WTC11 (cell line): ENCODE measurements around the gene HIP1.

ENCODE experiments used
- ATF1 ChIP-seq: sonication (generic); formaldehyde crosslinking; IDR thresholded peaks from 2 replicates; pipeline ENCODE4 v1.8.1; 2023; ENCODE audit warnings: mild to moderate bottlenecking, moderate library complexity, missing genetic modification reagents
- ATF2 ChIP-seq: sonication (generic); formaldehyde crosslinking; IDR thresholded peaks from 2 replicates; pipeline ENCODE4 v1.8.1; 2022; ENCODE audit warnings: low read depth, missing genetic modification reagents, borderline replicate concordance
- CREB1 ChIP-seq: sonication (generic); formaldehyde crosslinking; IDR thresholded peaks from 2 replicates; pipeline ENCODE4 v1.8.0; 2023; ENCODE audit warnings: mild to moderate bottlenecking, missing genetic modification reagents
- FOXP1 ChIP-seq: sonication (generic); formaldehyde crosslinking; IDR thresholded peaks from 2 replicates; pipeline ENCODE4 v1.8.0; 2022; ENCODE audit warnings: missing genetic modification reagents, mild to moderate bottlenecking, moderate library complexity, borderline replicate concordance
- GABPB1 ChIP-seq: sonication (generic); formaldehyde crosslinking; IDR thresholded peaks from 2 replicates; pipeline ENCODE4 v1.8.1; 2023; ENCODE audit warnings: mild to moderate bottlenecking, missing genetic modification reagents
- JUN ChIP-seq: sonication (generic); formaldehyde crosslinking; IDR thresholded peaks from 2 replicates; pipeline ENCODE4 v1.8.0; 2023; ENCODE audit warnings: mild to moderate bottlenecking, missing genetic modification reagents
- MXD4 ChIP-seq: fragments of 250-450 bp; sonication (Bioruptor Pico); IDR thresholded peaks from 2 replicates; pipeline ENCODE4 v1.8.0; 2021; ENCODE audit warnings: mild to moderate bottlenecking, moderate library complexity, borderline replicate concordance
- NR3C1 ChIP-seq: sonication (generic); formaldehyde crosslinking; conservative IDR thresholded peaks from 2 replicates; pipeline ENCODE4 v1.8.1; 2023; ENCODE audit warnings: low read depth, mild to moderate bottlenecking, missing genetic modification reagents
- TEAD4 ChIP-seq: sonication (generic); formaldehyde crosslinking; IDR thresholded peaks from 2 replicates; pipeline ENCODE4 v1.8.0; 2022; ENCODE audit warnings: mild to moderate bottlenecking, missing genetic modification reagents
- TF ChIP-seq, protein P1 (sequence below): fragments of 200-600 bp; IDR thresholded peaks from 2 replicates; pipeline ENCODE4 v1.8.0; 2022; ENCODE audit warnings: antibody characterized with exemption
- TF ChIP-seq, protein P2 (sequence below): sonication (generic); formaldehyde crosslinking; conservative IDR thresholded peaks from 2 replicates; pipeline ENCODE4 v1.8.1; 2023; ENCODE audit warnings: mild to moderate bottlenecking, low read depth, missing genetic modification reagents, moderate library complexity

GRCh38 chr7:75604408-75604807, 134.3 kb downstream of the HIP1 start:
- TF ChIP-seq, protein P1, sequence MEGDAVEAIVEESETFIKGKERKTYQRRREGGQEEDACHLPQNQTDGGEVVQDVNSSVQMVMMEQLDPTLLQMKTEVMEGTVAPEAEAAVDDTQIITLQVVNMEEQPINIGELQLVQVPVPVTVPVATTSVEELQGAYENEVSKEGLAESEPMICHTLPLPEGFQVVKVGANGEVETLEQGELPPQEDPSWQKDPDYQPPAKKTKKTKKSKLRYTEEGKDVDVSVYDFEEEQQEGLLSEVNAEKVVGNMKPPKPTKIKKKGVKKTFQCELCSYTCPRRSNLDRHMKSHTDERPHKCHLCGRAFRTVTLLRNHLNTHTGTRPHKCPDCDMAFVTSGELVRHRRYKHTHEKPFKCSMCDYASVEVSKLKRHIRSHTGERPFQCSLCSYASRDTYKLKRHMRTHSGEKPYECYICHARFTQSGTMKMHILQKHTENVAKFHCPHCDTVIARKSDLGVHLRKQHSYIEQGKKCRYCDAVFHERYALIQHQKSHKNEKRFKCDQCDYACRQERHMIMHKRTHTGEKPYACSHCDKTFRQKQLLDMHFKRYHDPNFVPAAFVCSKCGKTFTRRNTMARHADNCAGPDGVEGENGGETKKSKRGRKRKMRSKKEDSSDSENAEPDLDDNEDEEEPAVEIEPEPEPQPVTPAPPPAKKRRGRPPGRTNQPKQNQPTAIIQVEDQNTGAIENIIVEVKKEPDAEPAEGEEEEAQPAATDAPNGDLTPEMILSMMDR = no peak
- TF ChIP-seq, protein P2, sequence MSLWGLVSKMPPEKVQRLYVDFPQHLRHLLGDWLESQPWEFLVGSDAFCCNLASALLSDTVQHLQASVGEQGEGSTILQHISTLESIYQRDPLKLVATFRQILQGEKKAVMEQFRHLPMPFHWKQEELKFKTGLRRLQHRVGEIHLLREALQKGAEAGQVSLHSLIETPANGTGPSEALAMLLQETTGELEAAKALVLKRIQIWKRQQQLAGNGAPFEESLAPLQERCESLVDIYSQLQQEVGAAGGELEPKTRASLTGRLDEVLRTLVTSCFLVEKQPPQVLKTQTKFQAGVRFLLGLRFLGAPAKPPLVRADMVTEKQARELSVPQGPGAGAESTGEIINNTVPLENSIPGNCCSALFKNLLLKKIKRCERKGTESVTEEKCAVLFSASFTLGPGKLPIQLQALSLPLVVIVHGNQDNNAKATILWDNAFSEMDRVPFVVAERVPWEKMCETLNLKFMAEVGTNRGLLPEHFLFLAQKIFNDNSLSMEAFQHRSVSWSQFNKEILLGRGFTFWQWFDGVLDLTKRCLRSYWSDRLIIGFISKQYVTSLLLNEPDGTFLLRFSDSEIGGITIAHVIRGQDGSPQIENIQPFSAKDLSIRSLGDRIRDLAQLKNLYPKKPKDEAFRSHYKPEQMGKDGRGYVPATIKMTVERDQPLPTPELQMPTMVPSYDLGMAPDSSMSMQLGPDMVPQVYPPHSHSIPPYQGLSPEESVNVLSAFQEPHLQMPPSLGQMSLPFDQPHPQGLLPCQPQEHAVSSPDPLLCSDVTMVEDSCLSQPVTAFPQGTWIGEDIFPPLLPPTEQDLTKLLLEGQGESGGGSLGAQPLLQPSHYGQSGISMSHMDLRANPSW (CRISPR knock-in tag) = no peak
- TF ChIP-seq ATF1 = no peak
- no peak for TF ChIP-seq CREB1
- no peak for TF ChIP-seq ATF2 (CRISPR knock-in tag)
- no peak for TF ChIP-seq MXD4
- TF ChIP-seq GABPB1 (CRISPR knock-in tag) = no peak
- TF ChIP-seq TEAD4 (CRISPR knock-in tag) = no peak
- no peak for TF ChIP-seq FOXP1 (CRISPR knock-in tag)
- TF ChIP-seq JUN (CRISPR knock-in tag) = no peak
- TF ChIP-seq NR3C1 (CRISPR knock-in tag) = no peak
